ENCODE results near the gene DNAH10.

DNA sequence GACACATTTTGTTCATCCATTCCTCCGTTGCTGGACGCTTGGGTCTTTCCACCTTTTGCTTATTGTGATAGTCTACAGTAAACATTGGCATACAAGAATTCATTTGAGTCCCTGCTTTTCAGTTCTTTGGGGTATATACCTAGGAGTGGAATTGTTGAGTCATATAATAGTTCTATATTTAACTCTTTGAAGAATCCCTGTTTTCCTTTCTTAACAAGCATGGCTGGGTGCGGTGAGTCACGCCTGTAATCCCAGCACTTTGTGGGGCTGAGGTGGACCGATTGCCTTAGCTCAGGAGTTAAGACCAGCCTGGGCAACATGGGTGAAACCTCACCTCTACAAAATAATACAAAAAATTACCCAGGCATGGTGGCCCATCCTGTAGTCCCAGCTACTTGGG, 135.1 kb downstream of the DNAH10 start:
- TF ChIP-seq, protein P1, sequence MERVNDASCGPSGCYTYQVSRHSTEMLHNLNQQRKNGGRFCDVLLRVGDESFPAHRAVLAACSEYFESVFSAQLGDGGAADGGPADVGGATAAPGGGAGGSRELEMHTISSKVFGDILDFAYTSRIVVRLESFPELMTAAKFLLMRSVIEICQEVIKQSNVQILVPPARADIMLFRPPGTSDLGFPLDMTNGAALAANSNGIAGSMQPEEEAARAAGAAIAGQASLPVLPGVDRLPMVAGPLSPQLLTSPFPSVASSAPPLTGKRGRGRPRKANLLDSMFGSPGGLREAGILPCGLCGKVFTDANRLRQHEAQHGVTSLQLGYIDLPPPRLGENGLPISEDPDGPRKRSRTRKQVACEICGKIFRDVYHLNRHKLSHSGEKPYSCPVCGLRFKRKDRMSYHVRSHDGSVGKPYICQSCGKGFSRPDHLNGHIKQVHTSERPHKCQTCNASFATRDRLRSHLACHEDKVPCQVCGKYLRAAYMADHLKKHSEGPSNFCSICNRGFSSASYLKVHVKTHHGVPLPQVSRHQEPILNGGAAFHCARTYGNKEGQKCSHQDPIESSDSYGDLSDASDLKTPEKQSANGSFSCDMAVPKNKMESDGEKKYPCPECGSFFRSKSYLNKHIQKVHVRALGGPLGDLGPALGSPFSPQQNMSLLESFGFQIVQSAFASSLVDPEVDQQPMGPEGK (tag by site-specific recombination; IDR thresholded peaks at IDR 0.05): no peak
- TF ChIP-seq, protein P2, sequence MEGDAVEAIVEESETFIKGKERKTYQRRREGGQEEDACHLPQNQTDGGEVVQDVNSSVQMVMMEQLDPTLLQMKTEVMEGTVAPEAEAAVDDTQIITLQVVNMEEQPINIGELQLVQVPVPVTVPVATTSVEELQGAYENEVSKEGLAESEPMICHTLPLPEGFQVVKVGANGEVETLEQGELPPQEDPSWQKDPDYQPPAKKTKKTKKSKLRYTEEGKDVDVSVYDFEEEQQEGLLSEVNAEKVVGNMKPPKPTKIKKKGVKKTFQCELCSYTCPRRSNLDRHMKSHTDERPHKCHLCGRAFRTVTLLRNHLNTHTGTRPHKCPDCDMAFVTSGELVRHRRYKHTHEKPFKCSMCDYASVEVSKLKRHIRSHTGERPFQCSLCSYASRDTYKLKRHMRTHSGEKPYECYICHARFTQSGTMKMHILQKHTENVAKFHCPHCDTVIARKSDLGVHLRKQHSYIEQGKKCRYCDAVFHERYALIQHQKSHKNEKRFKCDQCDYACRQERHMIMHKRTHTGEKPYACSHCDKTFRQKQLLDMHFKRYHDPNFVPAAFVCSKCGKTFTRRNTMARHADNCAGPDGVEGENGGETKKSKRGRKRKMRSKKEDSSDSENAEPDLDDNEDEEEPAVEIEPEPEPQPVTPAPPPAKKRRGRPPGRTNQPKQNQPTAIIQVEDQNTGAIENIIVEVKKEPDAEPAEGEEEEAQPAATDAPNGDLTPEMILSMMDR (tag by site-specific recombination; IDR thresholded peaks at IDR 0.05): no peak
- no peak for TF ChIP-seq ZNF121 (tag by site-specific recombination; IDR thresholded peaks at IDR 0.05)
- TF ChIP-seq ZNF514 (tag by site-specific recombination; IDR thresholded peaks at IDR 0.05): no peak
- TF ChIP-seq, protein P3, sequence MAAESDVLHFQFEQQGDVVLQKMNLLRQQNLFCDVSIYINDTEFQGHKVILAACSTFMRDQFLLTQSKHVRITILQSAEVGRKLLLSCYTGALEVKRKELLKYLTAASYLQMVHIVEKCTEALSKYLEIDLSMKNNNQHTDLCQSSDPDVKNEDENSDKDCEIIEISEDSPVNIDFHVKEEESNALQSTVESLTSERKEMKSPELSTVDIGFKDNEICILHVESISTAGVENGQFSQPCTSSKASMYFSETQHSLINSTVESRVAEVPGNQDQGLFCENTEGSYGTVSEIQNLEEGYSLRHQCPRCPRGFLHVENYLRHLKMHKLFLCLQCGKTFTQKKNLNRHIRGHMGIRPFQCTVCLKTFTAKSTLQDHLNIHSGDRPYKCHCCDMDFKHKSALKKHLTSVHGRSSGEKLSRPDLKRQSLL (tag by site-specific recombination; IDR thresholded peaks at IDR 0.05): no peak
